NB4 (cell line): ENCODE data around the gene PLXNC1.

Experiments
- DNase-seq: peaks from one replicate; pipeline ENCODE4 v3.0.0; 2010; ENCODE audit warnings: low read depth
- H3K4me3 ChIP-seq: one replicate; pipeline ENCODE4 v1.5.1; 2011; ENCODE audit warnings: mild to moderate bottlenecking, low read depth, low read length, moderate library complexity
- MYC ChIP-seq: IDR thresholded peaks from 2 replicates; pipeline ENCODE4 v1.6.1; 2011; ENCODE audit warnings: low read depth, low read length
- POLR2A ChIP-seq: IDR thresholded peaks from 2 replicates; pipeline ENCODE4 v1.6.1; 2011; ENCODE audit warnings: mild to moderate bottlenecking; ENCODE audit not compliant: insufficient read length; ENCODE audit errors: extremely low read depth
- TF ChIP-seq, protein P1 (sequence below): IDR thresholded peaks from 2 replicates; pipeline ENCODE4 v1.6.1; 2011; ENCODE audit warnings: low read depth, low read length
- TF ChIP-seq, protein P2 (sequence below): IDR thresholded peaks from one replicate; pipeline ENCODE4 v1.5.1; 2012; ENCODE audit warnings: low read depth, low read length

The PLXNC1 gene

DNA sequence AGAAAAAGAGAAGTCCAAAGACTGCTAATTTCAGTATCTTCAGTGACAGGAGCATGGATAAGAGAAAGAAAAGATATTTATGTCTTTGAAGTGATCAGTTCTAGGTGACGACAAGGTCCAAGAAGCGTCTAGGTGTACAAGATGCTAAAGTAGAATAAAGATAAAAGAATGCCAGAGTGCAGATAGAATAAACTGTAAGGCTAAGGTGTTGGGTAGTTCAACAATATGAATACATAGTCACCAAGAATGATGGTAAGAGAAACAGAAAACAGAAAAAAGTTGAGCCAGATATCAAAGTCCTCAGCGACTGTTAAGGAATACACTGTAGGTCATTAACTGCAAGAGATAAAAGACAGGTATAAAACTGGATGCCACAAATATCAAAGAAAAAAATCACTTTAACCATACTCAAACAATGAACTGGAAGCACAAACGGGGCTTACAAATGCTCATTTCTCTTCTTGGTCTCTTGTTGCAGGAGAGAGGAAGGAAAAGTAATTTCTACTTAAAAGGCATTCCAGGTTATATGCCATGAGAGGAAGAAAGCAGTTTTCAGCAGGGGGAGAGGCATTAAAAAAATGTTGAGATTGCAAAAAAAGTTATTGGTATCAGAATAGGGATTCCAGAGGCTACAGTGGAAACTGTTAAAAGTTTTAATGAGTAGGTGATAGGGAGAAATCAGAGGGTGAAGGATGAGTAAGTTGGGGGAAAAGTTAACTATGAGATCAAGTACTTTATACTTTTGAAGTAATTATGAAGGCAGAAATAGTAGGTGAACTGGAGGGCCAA, 189.8 kb downstream of the PLXNC1 start:
- no peak for TF ChIP-seq POLR2A
- TF ChIP-seq, protein P1, sequence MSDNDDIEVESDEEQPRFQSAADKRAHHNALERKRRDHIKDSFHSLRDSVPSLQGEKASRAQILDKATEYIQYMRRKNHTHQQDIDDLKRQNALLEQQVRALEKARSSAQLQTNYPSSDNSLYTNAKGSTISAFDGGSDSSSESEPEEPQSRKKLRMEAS: no peak
- TF ChIP-seq, protein P2, sequence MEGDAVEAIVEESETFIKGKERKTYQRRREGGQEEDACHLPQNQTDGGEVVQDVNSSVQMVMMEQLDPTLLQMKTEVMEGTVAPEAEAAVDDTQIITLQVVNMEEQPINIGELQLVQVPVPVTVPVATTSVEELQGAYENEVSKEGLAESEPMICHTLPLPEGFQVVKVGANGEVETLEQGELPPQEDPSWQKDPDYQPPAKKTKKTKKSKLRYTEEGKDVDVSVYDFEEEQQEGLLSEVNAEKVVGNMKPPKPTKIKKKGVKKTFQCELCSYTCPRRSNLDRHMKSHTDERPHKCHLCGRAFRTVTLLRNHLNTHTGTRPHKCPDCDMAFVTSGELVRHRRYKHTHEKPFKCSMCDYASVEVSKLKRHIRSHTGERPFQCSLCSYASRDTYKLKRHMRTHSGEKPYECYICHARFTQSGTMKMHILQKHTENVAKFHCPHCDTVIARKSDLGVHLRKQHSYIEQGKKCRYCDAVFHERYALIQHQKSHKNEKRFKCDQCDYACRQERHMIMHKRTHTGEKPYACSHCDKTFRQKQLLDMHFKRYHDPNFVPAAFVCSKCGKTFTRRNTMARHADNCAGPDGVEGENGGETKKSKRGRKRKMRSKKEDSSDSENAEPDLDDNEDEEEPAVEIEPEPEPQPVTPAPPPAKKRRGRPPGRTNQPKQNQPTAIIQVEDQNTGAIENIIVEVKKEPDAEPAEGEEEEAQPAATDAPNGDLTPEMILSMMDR: no peak
- no peak for TF ChIP-seq MYC
- DNase-seq: no peak
- H3K4me3 ChIP-seq: no peak overlapping the region

DNA sequence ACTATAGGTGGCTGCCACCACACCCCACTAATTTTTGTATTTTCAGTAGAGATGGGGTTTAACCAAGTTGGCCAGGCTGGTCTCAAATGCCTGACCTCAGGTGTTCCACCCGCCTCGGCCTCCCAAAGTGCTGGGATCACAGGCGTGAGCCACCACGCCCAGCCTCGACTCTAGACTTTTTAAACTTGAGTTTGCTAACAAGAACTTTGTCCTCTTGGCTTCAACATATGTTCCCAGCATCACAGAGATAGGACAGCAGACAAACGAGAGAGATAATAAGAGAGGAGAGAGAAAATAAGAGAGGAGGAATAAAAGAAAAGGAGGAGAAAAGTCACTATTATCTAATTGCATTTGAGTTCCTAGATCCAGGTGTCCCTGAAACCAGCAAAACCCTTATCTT, 192.2 kb downstream of the PLXNC1 start:
- TF ChIP-seq, protein P2: no peak
- TF ChIP-seq MYC (no peak), POLR2A (no peak)
- TF ChIP-seq, protein P1: no peak
- DNase-seq: no peak
- H3K4me3 ChIP-seq: no peak overlapping the region

DNA sequence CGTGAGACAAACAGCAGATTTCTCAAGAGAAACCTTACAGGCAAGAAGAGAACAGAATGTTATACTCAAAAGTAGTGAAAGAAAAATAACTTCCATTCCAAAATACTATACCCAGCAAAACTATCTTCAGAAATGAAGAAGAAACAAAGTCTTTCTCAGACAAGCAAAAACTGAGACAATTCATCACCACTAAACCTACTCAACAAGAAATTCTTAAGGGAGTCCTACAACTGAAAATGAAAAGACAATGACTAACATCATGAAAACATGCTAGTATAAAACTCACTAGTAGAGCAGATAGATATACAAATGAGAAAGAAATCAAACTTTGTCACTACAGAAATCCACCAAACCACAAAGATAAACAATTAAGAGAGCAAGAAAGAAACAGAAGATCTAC, 204.8 kb downstream of the PLXNC1 start:
- H3K4me3 ChIP-seq: no peak overlapping the region
- DNase-seq: no peak
- TF ChIP-seq, protein P1: no peak
- TF ChIP-seq, protein P2: no peak
- no peak for TF ChIP-seq MYC
- TF ChIP-seq POLR2A: no peak
